H1 (cell line): ENCODE measurements around the gene SS18L1.

ENCODE experiments used
- CTCF ChIP-seq, 3 experiments: IDR thresholded peaks; 1 replicate in 2 of 3; 2 replicates in 1 of 3; pipeline versions ENCODE4 v1.5.1 to v1.6.1; 2011; ENCODE audit warnings: low read length in 3 of 3, mild to moderate bottlenecking in 3 of 3, inconsistent platforms in 2 of 3, low read depth in 1 of 3, moderate library complexity in 1 of 3; ENCODE audit not compliant: insufficient read depth in 1 of 3; ENCODE audit errors: control extremely low read depth in 1 of 3
- EZH2 ChIP-seq: fragments of 200-600 bp; sonication (generic); IDR thresholded peaks from 2 replicates; pipeline ENCODE4 v1.7.1; 2012; ENCODE audit warnings: low read depth, mild to moderate bottlenecking, moderate library complexity, low read length, inconsistent platforms; ENCODE audit not compliant: severe bottlenecking
- FOSL1 ChIP-seq: IDR thresholded peaks from 2 replicates; pipeline ENCODE4 v1.6.1; 2011; ENCODE audit warnings: mild to moderate bottlenecking, low read depth, low read length, moderate library complexity; ENCODE audit not compliant: insufficient read depth
- MAFK ChIP-seq: IDR thresholded peaks from 2 replicates; pipeline ENCODE4 v1.6.1; 2012; ENCODE audit warnings: low read depth, mild to moderate bottlenecking, improper control_type of control experiment, low read length
- POLR2A ChIP-seq, 2 experiments: IDR thresholded peaks; 1 replicate in 1 of 2; 2 replicates in 1 of 2; pipeline ENCODE4 v1.6.1; 2011; ENCODE audit warnings: low read depth in 2 of 2, low read length in 2 of 2, mild to moderate bottlenecking in 2 of 2; ENCODE audit errors: control extremely low read depth in 1 of 2
- RFX5 ChIP-seq: IDR thresholded peaks from 2 replicates; pipeline ENCODE4 v1.6.1; 2011; ENCODE audit warnings: low read depth, low read length, improper control_type of control experiment, borderline replicate concordance
- SIRT6 ChIP-seq: IDR thresholded peaks from one replicate; pipeline ENCODE4 v1.7.1; 2012; ENCODE audit warnings: low read length, inconsistent platforms

GRCh38 chr20:62150310-62150575, 6.7 kb downstream of the SS18L1 start:
- TF ChIP-seq CTCF (IDR thresholded peaks at IDR 0.05; ENCODE audit: control extremely low read depth in 1 of 3, insufficient read depth in 1 of 3, low read depth in 1 of 3, low read length in 3 of 3) (no peak), POLR2A (IDR thresholded peaks at IDR 0.05; ENCODE audit: control extremely low read depth in 1 of 2, low read depth in 2 of 2, low read length in 2 of 2) (no peak), FOSL1 (no peak), RFX5 (no peak), MAFK (no peak), SIRT6 (no peak), EZH2 (no peak)
